H9 (cell line): ENCODE results near the gene STK32C. TPM values are rescaled to one million over a fixed set of nuclear protein-coding genes. Genes with fewer than 3 reads are reported as not detected.

ENCODE experiments used
- DNase-seq: peaks from one replicate; pipeline ENCODE4 v3.0.0-alpha.2; 2017
- H2AFZ ChIP-seq: one replicate; pipeline ENCODE4 v1.6.1; 2013; ENCODE audit warnings: mild to moderate bottlenecking, low read length, control low read depth, moderate library complexity
- H2AK5ac ChIP-seq: 2 replicates; pipeline ENCODE4 v1.6.1; 2013; ENCODE audit warnings: low read length, control low read depth, mixed read lengths; ENCODE audit not compliant: insufficient read length
- H2BK120ac ChIP-seq: one replicate; pipeline ENCODE4 v1.6.1; 2013; ENCODE audit warnings: low read depth, mild to moderate bottlenecking, low read length, control low read depth, inconsistent platforms; ENCODE audit not compliant: poor library complexity, severe bottlenecking
- H2BK12ac ChIP-seq: 2 replicates; pipeline ENCODE4 v1.6.1; 2013; ENCODE audit warnings: low read length, control low read depth, mixed read lengths, low read depth; ENCODE audit not compliant: insufficient read length
- H2BK15ac ChIP-seq: 2 replicates; pipeline ENCODE4 v1.6.1; 2013; ENCODE audit warnings: low read depth, low read length, control low read depth
- H2BK20ac ChIP-seq: one replicate; pipeline ENCODE4 v1.6.1; 2013; ENCODE audit warnings: low read depth, mild to moderate bottlenecking, low read length, control low read depth, inconsistent platforms; ENCODE audit not compliant: poor library complexity, severe bottlenecking
- H2BK5ac ChIP-seq: 2 replicates; pipeline ENCODE4 v1.6.1; 2013; ENCODE audit warnings: low read length, control low read depth, mixed read lengths; ENCODE audit not compliant: insufficient read length
- H3K14ac ChIP-seq: 2 replicates; pipeline ENCODE4 v1.6.1; 2013; ENCODE audit warnings: low read length, control low read depth; ENCODE audit not compliant: insufficient read depth
- H3K18ac ChIP-seq: 2 replicates; pipeline ENCODE4 v1.6.1; 2013; ENCODE audit warnings: low read depth, mild to moderate bottlenecking, mixed read lengths, low read length, control low read depth; ENCODE audit not compliant: insufficient read length
- H3K23ac ChIP-seq: 2 replicates; pipeline ENCODE4 v1.6.1; 2013; ENCODE audit warnings: low read length, control low read depth, mixed read lengths, low read depth; ENCODE audit not compliant: insufficient read length
- H3K23me2 ChIP-seq: 2 replicates; pipeline ENCODE4 v1.6.1; 2013; ENCODE audit warnings: low read depth, mild to moderate bottlenecking, mixed read lengths, low read length, control low read depth; ENCODE audit not compliant: insufficient read length, poor library complexity, severe bottlenecking
- H3K27ac ChIP-seq: 2 replicates; pipeline ENCODE4 v1.5.1; 2013; ENCODE audit warnings: low read length, control low read depth, mixed read lengths, low read depth; ENCODE audit not compliant: insufficient read length
- H3K27me3 ChIP-seq: 2 replicates; pipeline ENCODE4 v1.6.1; 2013; ENCODE audit warnings: low read length, control low read depth, inconsistent platforms; ENCODE audit not compliant: insufficient read depth
- H3K4ac ChIP-seq: 2 replicates; pipeline ENCODE4 v1.6.1; 2013; ENCODE audit warnings: low read depth, mild to moderate bottlenecking, control low read depth, inconsistent platforms, low read length, moderate library complexity
- H3K4me1 ChIP-seq: 2 replicates; pipeline ENCODE4 v1.6.1; 2013; ENCODE audit warnings: low read length, control low read depth, inconsistent platforms; ENCODE audit not compliant: insufficient read depth
- H3K4me2 ChIP-seq: 2 replicates; pipeline ENCODE4 v1.6.1; 2013; ENCODE audit warnings: low read length, control low read depth, mixed read lengths; ENCODE audit not compliant: insufficient read length, insufficient read depth
- H3K56ac ChIP-seq: 2 replicates; pipeline ENCODE4 v1.6.1; 2013; ENCODE audit warnings: low read depth, mild to moderate bottlenecking, mixed read lengths, low read length, control low read depth; ENCODE audit not compliant: insufficient read length
- H3K79me1 ChIP-seq: 2 replicates; pipeline ENCODE4 v1.6.1; 2013; ENCODE audit warnings: low read depth, mild to moderate bottlenecking, moderate library complexity, low read length, control low read depth, inconsistent platforms; ENCODE audit not compliant: insufficient read depth, poor library complexity, severe bottlenecking
- H3K79me2 ChIP-seq: 2 replicates; pipeline ENCODE4 v1.6.1; 2013; ENCODE audit warnings: low read length, control low read depth, inconsistent platforms; ENCODE audit not compliant: insufficient read depth
- H3K9ac ChIP-seq: 2 replicates; pipeline ENCODE4 v1.6.1; 2013; ENCODE audit warnings: low read length, control low read depth, mixed read lengths; ENCODE audit not compliant: insufficient read length; ENCODE audit errors: extremely low read depth
- H3K9me3 ChIP-seq: one replicate; pipeline ENCODE4 v1.6.1; 2013; ENCODE audit warnings: low read depth, low read length, inconsistent platforms; ENCODE audit not compliant: control insufficient read depth
- H3T11ph ChIP-seq: one replicate; pipeline ENCODE4 v1.6.1; 2013; ENCODE audit warnings: mild to moderate bottlenecking, low read length, control low read depth, inconsistent platforms
- H4K20me1 ChIP-seq: one replicate; pipeline ENCODE4 v1.6.1; 2013; ENCODE audit not compliant: control insufficient read depth, insufficient read length, insufficient read depth
- H4K5ac ChIP-seq: 2 replicates; pipeline ENCODE4 v1.6.1; 2013; ENCODE audit warnings: low read depth, mild to moderate bottlenecking, mixed read lengths, low read length, control low read depth; ENCODE audit not compliant: insufficient read length
- H4K8ac ChIP-seq: replicated peaks from 2 replicates; pipeline ENCODE4 v1.6.1; 2013; ENCODE audit warnings: low read length, control low read depth, mixed read lengths, low read depth; ENCODE audit not compliant: insufficient read length
- H4K91ac ChIP-seq: 2 replicates; pipeline ENCODE4 v1.6.1; 2013; ENCODE audit warnings: low read depth, mild to moderate bottlenecking, moderate library complexity, mixed read lengths, low read length, control low read depth; ENCODE audit not compliant: insufficient read length
- H3K27ac Mint-ChIP-seq, 3 experiments: 2 replicates in 2 of 3; 3 replicates in 1 of 3; pipeline ENCODE4 v1.8.0; 2020 to 2021; ENCODE audit warnings: mixed read lengths in 3 of 3, mild to moderate bottlenecking in 1 of 3, moderate library complexity in 1 of 3
- H3K27me3 Mint-ChIP-seq: 2 replicates; pipeline ENCODE4 v1.8.0; 2021; ENCODE audit warnings: low read depth, mild to moderate bottlenecking, moderate library complexity, mixed read lengths
- H3K36me3 Mint-ChIP-seq, 3 experiments: 2 replicates in 2 of 3; 3 replicates in 1 of 3; pipeline ENCODE4 v1.8.0; 2020 to 2021; ENCODE audit warnings: low read depth in 3 of 3, mixed read lengths in 3 of 3; ENCODE audit not compliant: insufficient read depth in 1 of 3
- H3K4me1 Mint-ChIP-seq, 2 experiments: 2 replicates each; pipeline ENCODE4 v1.8.0; 2020; ENCODE audit warnings: mixed read lengths in 2 of 2
- H3K4me3 Mint-ChIP-seq, 2 experiments: 2 replicates in 1 of 2; 3 replicates in 1 of 2; pipeline ENCODE4 v1.8.0; 2020 to 2021; ENCODE audit warnings: mild to moderate bottlenecking in 2 of 2, mixed read lengths in 2 of 2, moderate library complexity in 1 of 2
- H3K9me3 Mint-ChIP-seq, 2 experiments: 2 replicates in 1 of 2; 3 replicates in 1 of 2; pipeline ENCODE4 v1.8.0; 2020; ENCODE audit warnings: mild to moderate bottlenecking in 2 of 2, mixed read lengths in 2 of 2, moderate library complexity in 1 of 2
- CTCF ChIP-seq: fragments of 200-600 bp; sonication (generic); conservative IDR thresholded peaks from 3 replicates; pipeline ENCODE4 v1.8.0; 2021; ENCODE audit warnings: antibody characterized with exemption, mild to moderate bottlenecking
- WGBS: extraction: QIAGEN DNeasy Blood & Tissue Kit; methylation state at CpG from one replicate; pipeline ENCODE4 v1.1.7; 2013; ENCODE audit warnings: missing lambda C conversion rate, low lambda C conversion rate, mixed read lengths; ENCODE audit not compliant: insufficient read length; ENCODE audit errors: extremely low coverage; 5-methylcytosine and 5-hydroxymethylcytosine counted together
- total RNA-seq: library from RNA; stranded (reverse); gene quantifications from 2 replicates; pipeline ENCODE4 v1.2.1, GENCODE V29; 2021

STK32C gene
- total RNA-seq, 1 experiment from 2014 or later, result 11.3 TPM

- peaks cover 11 to 17% of the 10 kb centered on the region in 2 experiments for H3K4me1 Mint-ChIP-seq
Observed at GRCh38 chr10:132301371-132302330, 6.1 kb downstream of the STK32C start.

More at GRCh38 chr10:132301371-132302330, 6.1 kb downstream of the STK32C start:
- Mint-ChIP-seq H3K9me3 (peaks cover 12 to 13% of the 10 kb centered on the region in 2 experiments), H3K4me3 (no peak overlapping the region), H3K27ac (no peak overlapping the region), H3K36me3 (peaks cover 9 to 14% (median 11%) of the 10 kb centered on the region in 3 experiments), H3K27me3 (peaks cover 35% of the 10 kb centered on the region)
- Histone ChIP-seq H4K8ac (no peak overlapping the region), H3K4me1 (no peaks in the 10 kb centered on the region), H2BK120ac (no peak overlapping the region), H3K23ac (no peak overlapping the region), H3K18ac (no peak overlapping the region), H2AFZ (no peak overlapping the region), H3K4ac (no peak overlapping the region), H3K27me3 (no peaks in the 10 kb centered on the region; the same call in 1 of the 2 replicates), H4K5ac (no peak overlapping the region), H2BK5ac (no peak overlapping the region), H3K4me2 (no peak overlapping the region), H3K9me3 (peaks cover 8% of the 10 kb centered on the region), H4K20me1 (no peaks in the 10 kb centered on the region), H3K14ac (no peak overlapping the region), H3K56ac (no peak overlapping the region), H2BK12ac (no peak overlapping the region), H4K91ac (no peak overlapping the region), H3K23me2 (no peaks in the 10 kb centered on the region), H3K79me2 (no peaks in the 10 kb centered on the region), H3K9ac (no peak overlapping the region), H2BK20ac (no peak overlapping the region), H3K27ac (no peak overlapping the region), H2AK5ac (no peak overlapping the region), H3K79me1 (no peaks in the 10 kb centered on the region), H2BK15ac (no peak overlapping the region), H3T11ph (no peak overlapping the region)
- WGBS, result no CpG with 5 or more reads among the region's 38 CpGs
- no peak for DNase-seq
- TF ChIP-seq CTCF, result no peak
